NT2/D1 (cell line): Measurements from ENCODE around the gene DECR2.

Experiments
- SUZ12 ChIP-seq: IDR thresholded peaks from 2 replicates; pipeline ENCODE4 v1.6.1; 2011; ENCODE audit not compliant: insufficient read length, insufficient read depth; ENCODE audit errors: extremely low read depth
- YY1 ChIP-seq: IDR thresholded peaks from 2 replicates; pipeline ENCODE4 v1.6.1; 2011; ENCODE audit not compliant: insufficient read length, insufficient read depth
- ZNF274 ChIP-seq: IDR thresholded peaks from 2 replicates; pipeline ENCODE4 v1.6.1; 2011; ENCODE audit warnings: mild to moderate bottlenecking, low read depth, low read length

DNA sequence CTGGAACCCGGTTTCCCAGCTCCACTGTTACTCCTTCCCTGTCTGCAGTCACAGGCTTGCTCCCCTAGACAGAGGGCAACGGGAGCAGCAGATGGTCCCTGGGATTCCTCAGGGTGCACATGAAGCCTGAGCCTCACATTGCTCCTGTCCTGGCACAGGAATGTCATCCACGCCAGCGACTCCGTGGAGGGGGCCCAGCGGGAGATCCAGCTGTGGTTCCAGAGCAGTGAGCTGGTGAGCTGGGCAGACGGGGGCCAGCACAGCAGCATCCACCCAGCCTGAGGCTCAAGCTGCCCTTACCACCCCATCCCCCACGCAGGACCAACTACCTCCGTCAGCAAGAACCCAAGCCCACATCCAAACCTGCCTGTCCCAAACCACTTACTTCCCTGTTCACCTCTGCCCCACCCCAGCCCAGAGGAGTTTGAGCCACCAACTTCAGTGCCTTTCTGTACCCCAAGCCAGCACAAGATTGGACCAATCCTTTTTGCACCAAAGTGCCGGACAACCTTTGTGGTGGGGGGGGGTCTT lies 1.6 kb upstream of the DECR2 start:
- TF ChIP-seq ZNF274 = no peak
- TF ChIP-seq YY1 = no peak
- TF ChIP-seq SUZ12 = no peak
